COLO668 (cell line): ENCODE results near the gene MAP3K19.

Experiments
- DNase-seq: peaks from one replicate; lab custom pipeline; 2025; ENCODE audit not compliant: unreplicated experiment; lab: John Stamatoyannopoulos, UW

Gene MAP3K19

GRCh38 chr2:134934641-134935040 is 112.6 kb downstream of the MAP3K19 start:
- DNase-seq: no peak

GRCh38 chr2:134934150-134934549 is 113.1 kb downstream of the MAP3K19 start:
- DNase-seq: no peak

GRCh38 chr2:134933732-134934131 is 113.5 kb downstream of the MAP3K19 start:
- DNase-seq: no peak

- DNase-seq: no peak
Measured at GRCh38 chr2:134932864-134933526, 114.3 kb downstream of the MAP3K19 start.

- DNase-seq: no peak
Measured at GRCh38 chr2:134927195-134927594, 120.1 kb downstream of the MAP3K19 start.

- no peak for DNase-seq
Measured at GRCh38 chr2:134926231-134926931, 120.9 kb downstream of the MAP3K19 start.

- DNase-seq: no peak
Measured at GRCh38 chr2:134924912-134925311, 122.3 kb downstream of the MAP3K19 start.

GRCh38 chr2:134919341-134920210 is 127.7 kb downstream of the MAP3K19 start:
- DNase-seq: peak; percentile 58

GRCh38 chr2:134918526-134919340 is 128.5 kb downstream of the MAP3K19 start, which contains the start of gene CCNT2:
Gene CCNT2 (plus strand): TSS chr2:134918822. CDS start chr2:134918855, 33 bp downstream.
- DNase-seq: peak; percentile 99

- DNase-seq: peak; percentile 94
Measured at GRCh38 chr2:134917888-134918525, 129.2 kb downstream of the MAP3K19 start.

- DNase-seq: peak; percentile 23
Measured at GRCh38 chr2:134917360-134917865, 129.8 kb downstream of the MAP3K19 start.
